GM19351 (cell line): ENCODE data around the gene CAB39L.
A peak's percentile ranks its signal among the peaks of the same experiment; 100 is the strongest.

Experiments
- ATAC-seq: cut with Tn5 transposase; IDR thresholded peaks from one replicate; pipeline ENCODE4 v1.9.1; 2021; ENCODE audit warnings: mild to moderate bottlenecking, moderate library complexity; ENCODE audit not compliant: unreplicated experiment

Gene CAB39L

GRCh38 chr13:49315036-49315565 is 128.8 kb downstream of the CAB39L start:
- ATAC-seq, result no peak

- peak; percentile 81 for ATAC-seq
Measured at GRCh38 chr13:49314344-49314882, 129.5 kb downstream of the CAB39L start.

GRCh38 chr13:49311816-49312215 is 132.0 kb downstream of the CAB39L start:
- ATAC-seq, result no peak

GRCh38 chr13:49310251-49310650 is 133.6 kb downstream of the CAB39L start:
- no peak for ATAC-seq

GRCh38 chr13:49308921-49309408 is 134.9 kb downstream of the CAB39L start:
- no peak for ATAC-seq

GRCh38 chr13:49308097-49308875 is 135.6 kb downstream of the CAB39L start:
- ATAC-seq, result no peak

GRCh38 chr13:49307365-49307764 is 136.5 kb downstream of the CAB39L start:
- no peak for ATAC-seq

- no peak for ATAC-seq
Measured at GRCh38 chr13:49305792-49306425, 138.0 kb downstream of the CAB39L start.

- no peak for ATAC-seq
Measured at GRCh38 chr13:49304763-49305700, 138.8 kb downstream of the CAB39L start.

- no peak for ATAC-seq
Measured at GRCh38 chr13:49304356-49304755, 139.5 kb downstream of the CAB39L start.

GRCh38 chr13:49303533-49304252 is 140.2 kb downstream of the CAB39L start:
- no peak for ATAC-seq

GRCh38 chr13:49302817-49303216 is 141.0 kb downstream of the CAB39L start:
- no peak for ATAC-seq

- no peak for ATAC-seq
Measured at GRCh38 chr13:49302222-49302621, 141.6 kb downstream of the CAB39L start.

GRCh38 chr13:49300739-49301589 is 142.9 kb downstream of the CAB39L start:
- peak; percentile 97 for ATAC-seq

GRCh38 chr13:49300276-49300675 is 143.6 kb downstream of the CAB39L start:
- ATAC-seq, result no peak

GRCh38 chr13:49298903-49299605 is 144.8 kb downstream of the CAB39L start:
- no peak for ATAC-seq

GRCh38 chr13:49298416-49298815 is 145.4 kb downstream of the CAB39L start:
- no peak for ATAC-seq

- ATAC-seq, result no peak
Measured at GRCh38 chr13:49297338-49297737, 146.5 kb downstream of the CAB39L start.
